H1 (cell line): ENCODE measurements around the gene PFDN4. TPM values are rescaled to one million over a fixed set of nuclear protein-coding genes. Genes with fewer than 3 reads are reported as not detected.
A peak's percentile ranks its signal among the peaks of the same experiment; 100 is the strongest.

Experiments used
- CTCF ChIA-PET: fragments of 300-600 bp; sonication (Branson Sonifier 250); formaldehyde crosslinking; loops from one replicate; lab custom pipeline; 2021; ENCODE audit not compliant: partially characterized antibody; lab: Charles Lee
- POLR2A ChIA-PET: fragments of 300-600 bp; sonication (Branson Sonifier 250); formaldehyde crosslinking; loops from one replicate; lab custom pipeline; 2021; ENCODE audit warnings: inconsistent platforms; ENCODE audit not compliant: partially characterized antibody; lab: Charles Lee
- DNase-seq, 2 experiments: peaks; one replicate each; pipeline versions ENCODE4 v3.0.0 to v3.0.0-alpha.2; 2010 to 2022; ENCODE audit warnings: low spot score in 2 of 2, low read depth in 1 of 2, mixed read lengths in 1 of 2
- FAIRE-seq: peaks from 2 replicates; lab custom pipeline; 2011; peaks lifted over from hg19 to GRCh38; lab: Jason Lieb, UNC
- H2AFZ ChIP-seq: 2 replicates; pipeline ENCODE4 v1.8.1; 2012; ENCODE audit warnings: low read length, inconsistent platforms
- H2AK5ac ChIP-seq: 2 replicates; pipeline ENCODE4 v1.6.1; 2013; ENCODE audit warnings: low read depth, low read length
- H2BK120ac ChIP-seq: replicated peaks from 2 replicates; pipeline ENCODE3; 2013; ENCODE audit warnings: low read depth, low read length, inconsistent platforms
- H2BK12ac ChIP-seq: 2 replicates; pipeline ENCODE4 v1.6.1; 2013; ENCODE audit warnings: low read depth, low read length
- H2BK15ac ChIP-seq: 2 replicates; pipeline ENCODE4 v1.6.1; 2013; ENCODE audit warnings: low read length
- H2BK20ac ChIP-seq: 2 replicates; pipeline ENCODE4 v1.6.1; 2013; ENCODE audit warnings: low read length
- H2BK5ac ChIP-seq: 2 replicates; pipeline ENCODE4 v1.6.1; 2013; ENCODE audit warnings: low read depth, low read length
- H3K14ac ChIP-seq: 2 replicates; pipeline ENCODE4 v1.6.1; 2013; ENCODE audit warnings: inconsistent platforms; ENCODE audit not compliant: insufficient read length
- H3K18ac ChIP-seq: 2 replicates; pipeline ENCODE4 v1.6.1; 2013; ENCODE audit warnings: low read length; ENCODE audit errors: extremely low read depth
- H3K23ac ChIP-seq: 2 replicates; pipeline ENCODE4 v1.6.1; 2013; ENCODE audit warnings: inconsistent platforms; ENCODE audit not compliant: insufficient read length
- H3K23me2 ChIP-seq: 2 replicates; pipeline ENCODE4 v1.6.1; 2013; ENCODE audit warnings: low read depth, low read length
- H3K27ac ChIP-seq: 2 replicates; pipeline ENCODE4 v1.6.1; 2011; ENCODE audit warnings: low read depth, low read length, inconsistent platforms
- H3K27me3 ChIP-seq, 4 experiments: replicated peaks in 1 of 4; 1 replicate in 1 of 4; 2 replicates in 3 of 4; pipeline versions ENCODE4 v1.6.1 to v1.8.1; 2011 to 2013; ENCODE audit warnings: low read length in 3 of 4, mild to moderate bottlenecking in 3 of 4, inconsistent platforms in 2 of 4, mixed read lengths in 2 of 4, moderate library complexity in 1 of 4; ENCODE audit not compliant: control insufficient read depth in 3 of 4, insufficient read depth in 3 of 4; ENCODE audit errors: extremely low read depth in 1 of 4
- H3K36me3 ChIP-seq, 4 experiments: 2 replicates each; pipeline versions ENCODE4 v1.6.1 to v1.8.1; 2011 to 2013; ENCODE audit warnings: mild to moderate bottlenecking in 4 of 4, low read length in 3 of 4, moderate library complexity in 2 of 4, control low read depth in 1 of 4, inconsistent platforms in 1 of 4; ENCODE audit not compliant: insufficient read depth in 4 of 4, control insufficient read depth in 2 of 4
- H3K4ac ChIP-seq: replicated peaks from 2 replicates; pipeline ENCODE3; 2013; ENCODE audit warnings: low read length, low read depth, mixed read lengths, inconsistent platforms; ENCODE audit not compliant: insufficient read length
- H3K4me1 ChIP-seq, 4 experiments: replicated peaks in 1 of 4; 1 replicate in 1 of 4; 2 replicates in 3 of 4; pipeline versions ENCODE4 v1.6.1 to v1.8.1; 2011 to 2013; ENCODE audit warnings: low read length in 3 of 4, inconsistent platforms in 2 of 4, mixed read lengths in 1 of 4; ENCODE audit not compliant: insufficient read depth in 4 of 4, control insufficient read depth in 3 of 4
- H3K4me2 ChIP-seq, 2 experiments: 2 replicates each; pipeline versions ENCODE4 v1.6.1 to v1.8.1; 2011 to 2013; ENCODE audit warnings: low read depth in 2 of 2, low read length in 2 of 2, control low read depth in 1 of 2, inconsistent platforms in 1 of 2, mild to moderate bottlenecking in 1 of 2; ENCODE audit not compliant: insufficient read depth in 1 of 2
- H3K4me3 ChIP-seq, 4 experiments: fragments of 200-600, 300-600 bp in 1 of 4; sonication (generic), shearing (Covaris generic), sonication (Bioruptor Twin) in 1 of 4; 2 replicates each; pipeline versions ENCODE4 v1.5.1 to v1.8.1; 2011 to 2016; ENCODE audit warnings: low read length in 4 of 4, low read depth in 3 of 4, control low read depth in 2 of 4, inconsistent platforms in 2 of 4, mild to moderate bottlenecking in 2 of 4, mixed read lengths in 1 of 4, moderate library complexity in 1 of 4; ENCODE audit not compliant: insufficient read depth in 2 of 4; ENCODE audit errors: extremely low read depth in 1 of 4
- H3K56ac ChIP-seq: replicated peaks from 2 replicates; pipeline ENCODE3; 2013; ENCODE audit warnings: low read depth, mild to moderate bottlenecking, mixed read lengths, low read length, inconsistent platforms; ENCODE audit not compliant: insufficient read length
- H3K79me1 ChIP-seq: 2 replicates; pipeline ENCODE4 v1.6.1; 2013; ENCODE audit warnings: low read depth, low read length, control low read depth
- H3K79me2 ChIP-seq, 2 experiments: 2 replicates each; pipeline versions ENCODE4 v1.6.1 to v1.8.1; 2012 to 2013; ENCODE audit warnings: low read length in 2 of 2, mild to moderate bottlenecking in 2 of 2, inconsistent platforms in 1 of 2; ENCODE audit not compliant: insufficient read depth in 2 of 2, control insufficient read depth in 1 of 2
- H3K9ac ChIP-seq, 4 experiments: replicated peaks in 1 of 4; 1 replicate in 1 of 4; 2 replicates in 3 of 4; pipeline versions ENCODE4 v1.6.1 to v1.8.1; 2011 to 2013; ENCODE audit warnings: low read depth in 3 of 4, low read length in 3 of 4, control low read depth in 2 of 4, mild to moderate bottlenecking in 2 of 4, moderate library complexity in 2 of 4, inconsistent platforms in 1 of 4; ENCODE audit errors: extremely low read depth in 1 of 4
- H3K9me3 ChIP-seq, 2 experiments: 2 replicates each; pipeline versions ENCODE4 v1.6.1 to v1.8.1; 2012 to 2013; ENCODE audit warnings: mild to moderate bottlenecking in 2 of 2, moderate library complexity in 2 of 2, control low read depth in 1 of 2, inconsistent platforms in 1 of 2, low read depth in 1 of 2, low read length in 1 of 2, mixed read lengths in 1 of 2; ENCODE audit not compliant: insufficient read depth in 2 of 2
- H4K20me1 ChIP-seq, 2 experiments: replicated peaks in 1 of 2; 2 replicates each; pipeline versions ENCODE3 to v1.8.1; 2011 to 2013; ENCODE audit warnings: inconsistent platforms in 2 of 2, low read length in 2 of 2, mild to moderate bottlenecking in 1 of 2; ENCODE audit not compliant: insufficient read depth in 2 of 2, control insufficient read depth in 1 of 2
- H4K5ac ChIP-seq: 2 replicates; pipeline ENCODE4 v1.6.1; 2013; ENCODE audit warnings: low read length, low read depth, mixed read lengths, inconsistent platforms; ENCODE audit not compliant: insufficient read length
- H4K8ac ChIP-seq: 2 replicates; pipeline ENCODE4 v1.8.0; 2013; ENCODE audit warnings: mild to moderate bottlenecking, moderate library complexity, low read length, inconsistent platforms; ENCODE audit not compliant: insufficient read depth; ENCODE audit errors: extremely low read depth
- H4K91ac ChIP-seq: replicated peaks from 2 replicates; pipeline ENCODE3; 2013; ENCODE audit warnings: low read length, mixed read lengths, inconsistent platforms; ENCODE audit not compliant: insufficient read length
- ATF3 ChIP-seq: IDR thresholded peaks from 2 replicates; pipeline ENCODE4 v1.6.1; 2011; ENCODE audit warnings: low read depth, mild to moderate bottlenecking, low read length; ENCODE audit not compliant: insufficient read depth
- CBX8 ChIP-seq: fragments of 300-800, 300-1000 bp; sonication (generic); IDR thresholded peaks from 2 replicates; pipeline ENCODE4 v1.7.1; 2016; ENCODE audit warnings: low read depth, low read length, borderline replicate concordance
- CHD2 ChIP-seq: IDR thresholded peaks from 2 replicates; pipeline ENCODE4 v1.6.1; 2012; ENCODE audit warnings: low read length, improper control_type of control experiment
- CREB1 ChIP-seq: IDR thresholded peaks from 2 replicates; pipeline ENCODE4 v1.6.1; 2012; ENCODE audit warnings: inconsistent platforms
- FOSL1 ChIP-seq: IDR thresholded peaks from 2 replicates; pipeline ENCODE4 v1.6.1; 2011; ENCODE audit warnings: mild to moderate bottlenecking, low read depth, low read length, moderate library complexity; ENCODE audit not compliant: insufficient read depth
- HDAC6 ChIP-seq: IDR thresholded peaks from one replicate; pipeline ENCODE4 v1.7.1; 2012; ENCODE audit warnings: low read depth, mild to moderate bottlenecking, inconsistent platforms, low read length, moderate library complexity
- NANOG ChIP-seq: IDR thresholded peaks from 2 replicates; pipeline ENCODE4 v1.6.1; 2011; ENCODE audit warnings: low read length, low read depth, mild to moderate bottlenecking, inconsistent platforms; ENCODE audit not compliant: insufficient read depth, poor library complexity, severe bottlenecking
- POU5F1 ChIP-seq: IDR thresholded peaks from 2 replicates; pipeline ENCODE4 v1.6.1; 2011; ENCODE audit warnings: low read depth, mild to moderate bottlenecking, low read length, moderate library complexity
- SRF ChIP-seq: IDR thresholded peaks from 2 replicates; pipeline ENCODE4 v1.6.1; 2011; ENCODE audit warnings: mild to moderate bottlenecking, low read depth, low read length, moderate library complexity
- ZNF274 ChIP-seq: IDR thresholded peaks from 2 replicates; pipeline ENCODE4 v1.7.0; 2012; ENCODE audit warnings: low read length, borderline replicate concordance; ENCODE audit errors: extremely low read depth
- WGBS, 2 experiments: shearing (Covaris generic) in 1 of 2; methylation state at CpG; one replicate each; pipeline versions ENCODE4 v1.1.6 to v1.1.7; 2013 to 2015; ENCODE audit warnings: low lambda C conversion rate in 2 of 2, mixed read lengths in 2 of 2, inconsistent platforms in 1 of 2, low coverage in 1 of 2, missing lambda C conversion rate in 1 of 2; ENCODE audit not compliant: insufficient replicate concordance in 2 of 2, insufficient coverage in 1 of 2, insufficient read length in 1 of 2; ENCODE audit errors: extremely low coverage in 1 of 2, missing lambda C conversion rate in 1 of 2; 5-methylcytosine and 5-hydroxymethylcytosine counted together
- polyA plus RNA-seq, 7 experiments: library from polyadenylated mRNA; depleted of rRNA in 3 of 7; stranded (reverse) in 5 of 7; unstranded in 2 of 7; fragments of >200 nt in 5 of 7; fragments of 200-250 nt in 2 of 7; gene quantifications; 1 replicate in 5 of 7; 2 replicates in 1 of 7; 4 replicates in 1 of 7; pipeline versions ENCODE4 v1.2.1 to v1.2.3, GENCODE V29; 2011 to 2013; ENCODE audit warnings: missing spikeins in 2 of 7, mixed read lengths in 2 of 7
- total RNA-seq: library from RNA; stranded (reverse); fragmentation: NEBNext Ultra II Directional; extraction: Animal tissue kit (Norgen Biotek cat#: 25700); gene quantifications from 2 replicates; pipeline ENCODE4 v1.2.1, GENCODE V29; 2021
- TF ChIP-seq, protein P1 (sequence below): IDR thresholded peaks from 2 replicates; pipeline ENCODE4 v1.6.1; 2012; ENCODE audit warnings: inconsistent platforms

PFDN4 gene
- total and polyA plus RNA-seq, 2 of the 8 experiments (the other 6 are each of a cell fraction or from before 2014, with no cell fraction given) = 41.9 to 96.8 TPM

GRCh38 chr20:54257071-54257816 is 49.4 kb downstream of the PFDN4 start:
- POLR2A ChIA-PET = no interaction called here
- H3K56ac ChIP-seq = no peak overlapping the region
- no peak overlapping the region for H3K23ac ChIP-seq
- no peaks in the 10 kb centered on the region for H3K79me2 ChIP-seq
- no peak overlapping the region for H4K5ac ChIP-seq
- H2BK12ac ChIP-seq = no peak overlapping the region
- no peak overlapping the region for H2AK5ac ChIP-seq
- H3K18ac ChIP-seq = no peak overlapping the region
- H4K8ac ChIP-seq = no peak overlapping the region
- H2BK20ac ChIP-seq = no peak overlapping the region
- DNase-seq = peak in 1 of 2 experiments; percentile 10
- H3K4ac ChIP-seq = no peak overlapping the region
- H3K79me1 ChIP-seq = no peaks in the 10 kb centered on the region
- no peak overlapping the region for H2BK15ac ChIP-seq
- H4K20me1 ChIP-seq = no peaks in the 10 kb centered on the region
- H3K27me3 ChIP-seq = no peaks in the 10 kb centered on the region
- no peaks in the 10 kb centered on the region for H3K36me3 ChIP-seq
- H3K9me3 ChIP-seq = no peaks in the 10 kb centered on the region
- 0 out of 2 replicates have a peak overlapping the region, but pooled peaks have one; percentile 77 for H2AFZ ChIP-seq
- no peak overlapping the region for H3K4me2 ChIP-seq
- H4K91ac ChIP-seq = no peak overlapping the region
- H3K9ac ChIP-seq = no peak overlapping the region
- H3K4me1 ChIP-seq = no peaks in the 10 kb centered on the region
- H3K23me2 ChIP-seq = no peaks in the 10 kb centered on the region
- no peak overlapping the region for H3K14ac ChIP-seq
- WGBS, 2 experiments = 77% methylated on average over 4 of the region's 4 CpGs; no CpG with 5 or more reads in 1 of the 2 experiments
- H2BK5ac ChIP-seq = no peak overlapping the region
- FAIRE-seq = no peak
- H3K4me3 ChIP-seq = no peak overlapping the region
- CTCF ChIA-PET = interaction anchor here (1.2 kb wide), 1 partner anchor 11 kb away, joined by 3 read pairs; no protein-coding TSS in a partner anchor
- H3K27ac ChIP-seq = no peak overlapping the region
- H2BK120ac ChIP-seq = no peak overlapping the region
- TF ChIP-seq CREB1 (no peak), CBX8 (no peak), NANOG (no peak), HDAC6 (no peak), ATF3 (no peak), ZNF274 (no peak), POU5F1 (no peak), CHD2 (no peak), SRF (no peak), FOSL1 (no peak)
- TF ChIP-seq, protein P1, sequence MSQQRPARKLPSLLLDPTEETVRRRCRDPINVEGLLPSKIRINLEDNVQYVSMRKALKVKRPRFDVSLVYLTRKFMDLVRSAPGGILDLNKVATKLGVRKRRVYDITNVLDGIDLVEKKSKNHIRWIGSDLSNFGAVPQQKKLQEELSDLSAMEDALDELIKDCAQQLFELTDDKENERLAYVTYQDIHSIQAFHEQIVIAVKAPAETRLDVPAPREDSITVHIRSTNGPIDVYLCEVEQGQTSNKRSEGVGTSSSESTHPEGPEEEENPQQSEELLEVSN = no peak
